ENCODE data around the gene IFNL2.

- TF ChIP-seq CTCF (IDR thresholded peaks at IDR 0.05) (no peak), POLR2A (IDR thresholded peaks at IDR 0.05) (no peak)
Measured at GRCh38 chr19:39276740-39277139, 8.5 kb downstream of the IFNL2 start.
